Measurements from ENCODE around the gene POLD1.

POLD1 gene

DNA sequence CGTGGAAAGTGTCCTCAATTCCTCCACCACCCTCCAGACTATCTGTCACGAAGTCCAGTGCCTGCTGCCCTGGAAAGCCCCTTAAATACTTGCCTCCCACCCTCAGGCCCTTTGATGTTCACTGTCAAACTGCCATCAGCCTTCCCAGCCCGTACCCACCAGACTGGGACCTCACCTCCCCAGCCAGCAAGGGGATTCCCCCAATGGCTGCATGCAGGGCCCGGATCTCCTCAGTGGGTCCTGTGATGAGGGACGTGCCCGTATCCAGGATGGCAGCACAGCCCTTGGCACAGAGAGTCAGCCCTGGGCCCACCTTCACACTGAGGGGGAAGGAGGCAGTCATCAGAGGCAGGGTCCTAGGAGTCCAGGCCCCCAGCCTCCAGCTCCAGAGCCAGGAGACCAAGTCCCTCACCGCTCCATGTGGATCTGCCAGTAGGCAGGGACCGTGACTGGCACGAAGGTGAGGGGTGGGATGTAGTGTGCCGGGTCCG lies 24.8 kb upstream of the POLD1 start:
- Histone ChIP-seq H3K4me3 (replicated peaks; ENCODE audit: insufficient read depth, low read length) (no peak overlapping the region), H3K27me3 (ENCODE audit: insufficient read depth, poor library complexity, severe bottlenecking) (peaks cover 11% of the 10 kb centered on the region), H3K27ac (replicated peaks) (no peak overlapping the region)
- TF ChIP-seq SPI1 (IDR thresholded peaks at IDR 0.05; ENCODE audit: borderline replicate concordance, low read depth), result no peak
- TF ChIP-seq GABPA (IDR thresholded peaks at IDR 0.05; ENCODE audit: low read depth), result no peak
- TF ChIP-seq POLR2AphosphoS5 (IDR thresholded peaks at IDR 0.05; ENCODE audit: low read depth), result no peak
- TF ChIP-seq, protein P1, sequence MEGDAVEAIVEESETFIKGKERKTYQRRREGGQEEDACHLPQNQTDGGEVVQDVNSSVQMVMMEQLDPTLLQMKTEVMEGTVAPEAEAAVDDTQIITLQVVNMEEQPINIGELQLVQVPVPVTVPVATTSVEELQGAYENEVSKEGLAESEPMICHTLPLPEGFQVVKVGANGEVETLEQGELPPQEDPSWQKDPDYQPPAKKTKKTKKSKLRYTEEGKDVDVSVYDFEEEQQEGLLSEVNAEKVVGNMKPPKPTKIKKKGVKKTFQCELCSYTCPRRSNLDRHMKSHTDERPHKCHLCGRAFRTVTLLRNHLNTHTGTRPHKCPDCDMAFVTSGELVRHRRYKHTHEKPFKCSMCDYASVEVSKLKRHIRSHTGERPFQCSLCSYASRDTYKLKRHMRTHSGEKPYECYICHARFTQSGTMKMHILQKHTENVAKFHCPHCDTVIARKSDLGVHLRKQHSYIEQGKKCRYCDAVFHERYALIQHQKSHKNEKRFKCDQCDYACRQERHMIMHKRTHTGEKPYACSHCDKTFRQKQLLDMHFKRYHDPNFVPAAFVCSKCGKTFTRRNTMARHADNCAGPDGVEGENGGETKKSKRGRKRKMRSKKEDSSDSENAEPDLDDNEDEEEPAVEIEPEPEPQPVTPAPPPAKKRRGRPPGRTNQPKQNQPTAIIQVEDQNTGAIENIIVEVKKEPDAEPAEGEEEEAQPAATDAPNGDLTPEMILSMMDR (IDR thresholded peaks at IDR 0.05; ENCODE audit: insufficient read depth, low read length), result no peak
- TF ChIP-seq, protein P2, sequence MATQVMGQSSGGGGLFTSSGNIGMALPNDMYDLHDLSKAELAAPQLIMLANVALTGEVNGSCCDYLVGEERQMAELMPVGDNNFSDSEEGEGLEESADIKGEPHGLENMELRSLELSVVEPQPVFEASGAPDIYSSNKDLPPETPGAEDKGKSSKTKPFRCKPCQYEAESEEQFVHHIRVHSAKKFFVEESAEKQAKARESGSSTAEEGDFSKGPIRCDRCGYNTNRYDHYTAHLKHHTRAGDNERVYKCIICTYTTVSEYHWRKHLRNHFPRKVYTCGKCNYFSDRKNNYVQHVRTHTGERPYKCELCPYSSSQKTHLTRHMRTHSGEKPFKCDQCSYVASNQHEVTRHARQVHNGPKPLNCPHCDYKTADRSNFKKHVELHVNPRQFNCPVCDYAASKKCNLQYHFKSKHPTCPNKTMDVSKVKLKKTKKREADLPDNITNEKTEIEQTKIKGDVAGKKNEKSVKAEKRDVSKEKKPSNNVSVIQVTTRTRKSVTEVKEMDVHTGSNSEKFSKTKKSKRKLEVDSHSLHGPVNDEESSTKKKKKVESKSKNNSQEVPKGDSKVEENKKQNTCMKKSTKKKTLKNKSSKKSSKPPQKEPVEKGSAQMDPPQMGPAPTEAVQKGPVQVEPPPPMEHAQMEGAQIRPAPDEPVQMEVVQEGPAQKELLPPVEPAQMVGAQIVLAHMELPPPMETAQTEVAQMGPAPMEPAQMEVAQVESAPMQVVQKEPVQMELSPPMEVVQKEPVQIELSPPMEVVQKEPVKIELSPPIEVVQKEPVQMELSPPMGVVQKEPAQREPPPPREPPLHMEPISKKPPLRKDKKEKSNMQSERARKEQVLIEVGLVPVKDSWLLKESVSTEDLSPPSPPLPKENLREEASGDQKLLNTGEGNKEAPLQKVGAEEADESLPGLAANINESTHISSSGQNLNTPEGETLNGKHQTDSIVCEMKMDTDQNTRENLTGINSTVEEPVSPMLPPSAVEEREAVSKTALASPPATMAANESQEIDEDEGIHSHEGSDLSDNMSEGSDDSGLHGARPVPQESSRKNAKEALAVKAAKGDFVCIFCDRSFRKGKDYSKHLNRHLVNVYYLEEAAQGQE (IDR thresholded peaks at IDR 0.05; ENCODE audit: insufficient replicate concordance, low read depth), result no peak
- no peak for DNase-seq (ENCODE audit: low read depth in 1 of 2, low spot score in 1 of 2)

DNA sequence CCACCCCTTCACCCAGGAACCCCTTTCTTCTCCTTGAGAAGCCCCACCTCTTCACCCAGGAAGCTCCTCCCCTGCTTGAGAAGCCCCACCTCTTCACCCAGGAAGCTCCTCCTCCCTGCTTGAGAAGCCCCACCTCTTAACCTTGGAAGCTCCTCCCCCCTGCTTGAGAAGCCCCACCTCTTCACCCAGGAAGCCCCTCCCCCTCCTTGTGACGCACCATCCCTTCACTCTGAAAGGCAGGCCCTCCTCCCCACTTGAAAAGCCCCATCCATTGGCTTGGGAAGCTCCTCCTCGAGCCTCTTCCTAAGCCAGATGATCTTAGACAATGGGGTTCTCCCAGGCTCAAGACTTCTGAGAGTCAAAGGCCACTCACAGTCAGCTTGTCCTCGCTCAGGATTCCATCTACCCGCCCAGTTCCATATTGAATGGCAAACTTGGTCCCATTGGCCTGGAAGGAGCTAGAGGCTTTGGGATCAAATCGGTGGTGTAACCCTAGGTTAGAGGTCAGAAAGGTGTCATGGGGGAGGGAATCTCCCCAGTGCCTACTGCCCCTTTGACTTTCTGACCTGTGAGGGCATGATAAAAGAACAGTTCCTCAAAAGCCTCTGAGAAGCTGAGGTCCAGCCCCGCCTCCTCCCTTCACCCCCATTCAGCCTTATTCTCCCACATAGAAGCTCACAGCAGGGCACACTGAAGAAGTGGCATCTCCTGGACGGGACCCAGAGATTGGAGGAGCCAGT lies 22.7 kb upstream of the POLD1 start:
- Histone ChIP-seq H3K27ac (replicated peaks) (no peak overlapping the region), H3K4me3 (replicated peaks; ENCODE audit: insufficient read depth, low read length) (no peak overlapping the region)
- no peak for DNase-seq (ENCODE audit: low read depth in 1 of 2, low spot score in 1 of 2)

DNA sequence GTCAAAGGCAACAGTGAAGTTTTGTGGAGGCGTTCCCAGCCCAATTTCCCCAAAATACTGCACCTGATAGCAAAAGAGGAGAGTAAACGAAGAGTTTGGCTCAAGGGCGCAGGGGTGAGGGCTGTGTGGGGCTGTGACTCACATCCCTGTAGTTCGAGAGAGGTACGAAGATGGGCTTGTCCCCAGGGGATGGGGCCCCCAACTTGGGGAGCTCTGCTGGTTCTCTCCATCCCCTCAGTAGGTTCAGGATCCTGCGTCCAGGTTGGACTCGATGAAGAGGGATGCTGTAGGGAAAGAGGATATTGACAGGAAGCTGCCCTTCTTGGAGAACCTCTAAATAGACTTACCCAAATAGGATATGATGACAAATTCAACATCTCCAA lies 22.1 kb upstream of the POLD1 start:
- no peak for TF ChIP-seq SPI1 (IDR thresholded peaks at IDR 0.05; ENCODE audit: borderline replicate concordance, low read depth)
- TF ChIP-seq, protein P1 (IDR thresholded peaks at IDR 0.05; ENCODE audit: insufficient read depth, low read length), result no peak
- TF ChIP-seq GABPA (IDR thresholded peaks at IDR 0.05; ENCODE audit: low read depth), result no peak
- TF ChIP-seq, protein P2 (IDR thresholded peaks at IDR 0.05; ENCODE audit: insufficient replicate concordance, low read depth), result no peak
- TF ChIP-seq POLR2AphosphoS5 (IDR thresholded peaks at IDR 0.05; ENCODE audit: low read depth), result no peak
- DNase-seq (ENCODE audit: low read depth in 1 of 2, low spot score in 1 of 2), result no peak
- Histone ChIP-seq H3K27ac (replicated peaks) (no peak overlapping the region), H3K4me3 (replicated peaks; ENCODE audit: insufficient read depth, low read length) (no peak overlapping the region), H3K27me3 (ENCODE audit: insufficient read depth, poor library complexity, severe bottlenecking) (peaks cover 11% of the 10 kb centered on the region)

More for the DNA sequence above, 22.7 kb upstream of the POLD1 start:
- TF ChIP-seq, protein P1 (IDR thresholded peaks at IDR 0.05; ENCODE audit: insufficient read depth, low read length), result no peak
- TF ChIP-seq SPI1 (IDR thresholded peaks at IDR 0.05; ENCODE audit: borderline replicate concordance, low read depth) (no peak), POLR2AphosphoS5 (IDR thresholded peaks at IDR 0.05; ENCODE audit: low read depth) (no peak), GABPA (IDR thresholded peaks at IDR 0.05; ENCODE audit: low read depth) (no peak)
- TF ChIP-seq, protein P2 (IDR thresholded peaks at IDR 0.05; ENCODE audit: insufficient replicate concordance, low read depth), result no peak
- H3K27me3 ChIP-seq (ENCODE audit: insufficient read depth, poor library complexity, severe bottlenecking), result peaks cover 11% of the 10 kb centered on the region

Measured in HL-60 (cell line).